Suppressor macrophage treated with lipopolysaccharide for 1 hour (primary cell): Measurements from ENCODE around the gene DCBLD1.
"Not testable (repeated sequence)": the region's sequence is repeated elsewhere in the genome, so short reads cannot be mapped to it uniquely, and the experiment has no call there.

Experiments
- DNase-seq, 3 donors: peaks; one replicate each; pipeline ENCODE4 v3.0.0-alpha.2; 2020 to 2022

DCBLD1 gene

DNA sequence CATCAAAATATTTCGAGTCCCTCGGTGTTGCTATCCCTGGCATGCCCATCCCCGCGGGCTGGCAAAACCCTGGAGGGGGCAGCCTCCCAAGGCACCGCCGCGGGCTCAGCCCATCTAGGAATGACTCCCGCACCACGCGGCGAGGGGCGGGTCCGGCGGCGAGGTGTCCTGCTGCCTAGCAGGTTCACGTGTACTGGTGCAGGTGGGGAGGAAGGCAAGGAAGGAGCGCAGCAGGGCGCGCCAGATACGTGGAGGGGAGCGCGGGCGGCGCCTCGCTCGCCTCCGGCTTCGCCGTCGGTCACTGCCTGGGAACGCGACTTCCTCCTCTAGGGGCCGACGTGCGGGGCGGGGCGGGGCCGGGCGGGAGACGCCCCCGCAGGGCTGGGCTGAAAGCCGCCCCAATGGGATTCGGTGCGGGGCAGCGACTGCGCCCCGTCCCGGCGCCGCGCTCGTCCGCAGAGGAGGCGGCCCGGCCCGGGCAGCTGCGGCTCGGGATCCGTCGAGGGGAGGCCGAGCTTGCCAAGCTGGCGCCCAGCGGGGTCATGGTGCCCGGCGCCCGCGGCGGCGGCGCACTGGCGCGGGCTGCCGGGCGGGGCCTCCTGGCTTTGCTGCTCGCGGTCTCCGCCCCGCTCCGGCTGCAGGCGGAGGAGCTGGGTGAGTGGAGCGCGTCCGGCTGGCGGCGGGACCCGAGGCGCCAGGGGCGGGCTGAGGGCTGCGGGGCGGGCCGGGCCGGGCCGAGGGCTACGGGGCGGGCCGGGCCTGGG, at the start of gene DCBLD1:
Gene DCBLD1, plus strand, starts transcription at position 435 of the 764 bp plus-strand sequence. Its CDS starts 108 bp downstream, at position 543.
- peak; percentile 87 to 93 (median 87) for DNase-seq

DNA sequence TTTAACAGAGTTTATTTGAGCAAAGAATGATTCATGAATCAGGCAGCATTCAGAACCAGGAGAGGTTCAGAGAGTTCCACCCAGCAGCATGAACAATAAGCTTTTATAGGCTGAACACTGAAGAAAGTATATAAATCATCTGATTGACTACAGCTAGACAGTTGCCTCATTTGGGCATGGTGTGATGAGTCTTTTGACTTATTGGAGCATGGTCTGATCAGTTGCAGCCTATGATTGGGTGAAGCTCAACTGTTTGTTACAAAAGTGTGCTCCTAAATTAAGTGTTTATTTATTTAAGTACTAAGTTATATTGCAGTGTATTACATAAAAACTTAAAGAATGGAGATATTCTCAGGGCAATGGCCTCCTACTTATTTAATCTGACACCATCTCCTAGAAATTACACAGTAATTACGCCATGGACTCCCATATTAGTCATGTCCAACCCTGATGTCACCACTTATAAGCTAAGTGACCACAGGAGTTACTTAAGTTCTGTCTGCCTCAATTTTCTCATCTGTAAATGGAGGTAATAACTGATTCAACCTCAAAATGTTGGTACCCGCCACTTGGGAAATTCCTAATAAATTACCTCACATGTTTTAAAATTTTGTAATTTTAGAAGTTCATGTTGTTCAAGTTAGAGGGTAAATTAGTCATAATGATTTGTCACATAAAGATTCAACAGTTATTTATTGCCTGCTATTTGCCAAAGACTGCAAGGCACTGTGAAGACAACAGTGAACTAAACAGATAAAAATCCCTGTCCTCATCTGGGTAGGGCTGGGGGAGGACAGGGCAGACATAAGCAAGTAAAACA, 41.6 kb upstream of the DCBLD1 start:
- peak; percentile 43 to 86 (median 70) for DNase-seq

DNA sequence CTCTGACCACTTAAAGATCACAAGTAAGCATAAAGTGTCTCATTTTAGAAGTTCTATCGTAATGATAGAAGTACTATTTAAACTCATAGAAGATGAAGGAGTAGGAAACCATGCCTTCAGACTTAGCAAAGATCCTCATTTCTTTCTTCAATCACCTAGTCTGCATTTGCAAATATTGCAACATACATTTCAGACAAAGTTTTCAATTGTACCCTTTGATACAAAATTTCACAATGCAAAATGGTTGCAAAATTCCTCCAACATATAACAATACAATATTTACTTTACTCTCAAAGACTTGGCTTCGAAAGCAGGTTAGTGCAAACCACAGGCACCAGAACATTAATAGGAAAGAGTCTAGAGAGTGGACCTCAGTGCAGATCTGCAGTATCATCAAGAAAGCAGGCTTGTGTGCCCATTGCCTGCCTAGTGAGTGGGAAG, 40.6 kb upstream of the DCBLD1 start:
- DNase-seq, result no peak

DNA sequence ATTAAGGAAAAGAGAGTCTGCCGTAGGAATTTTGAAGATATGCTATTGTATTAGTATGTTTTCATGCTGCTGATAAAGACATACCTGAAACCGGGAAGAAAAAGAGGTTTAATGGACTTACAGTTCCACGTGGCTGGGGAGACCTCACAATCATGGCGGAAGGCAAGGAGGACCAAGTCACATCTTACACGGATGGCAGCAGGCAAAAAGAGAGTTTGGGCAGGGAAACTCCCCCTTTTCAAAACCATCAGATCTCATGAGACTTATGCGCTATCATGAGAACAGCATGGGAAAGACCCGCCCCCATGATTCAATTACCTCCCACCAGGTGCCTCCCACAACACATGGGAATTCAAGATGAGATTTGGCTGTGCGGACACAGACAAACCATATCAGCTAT, 40.2 kb upstream of the DCBLD1 start:
- not testable (repeated sequence) for DNase-seq

DNA sequence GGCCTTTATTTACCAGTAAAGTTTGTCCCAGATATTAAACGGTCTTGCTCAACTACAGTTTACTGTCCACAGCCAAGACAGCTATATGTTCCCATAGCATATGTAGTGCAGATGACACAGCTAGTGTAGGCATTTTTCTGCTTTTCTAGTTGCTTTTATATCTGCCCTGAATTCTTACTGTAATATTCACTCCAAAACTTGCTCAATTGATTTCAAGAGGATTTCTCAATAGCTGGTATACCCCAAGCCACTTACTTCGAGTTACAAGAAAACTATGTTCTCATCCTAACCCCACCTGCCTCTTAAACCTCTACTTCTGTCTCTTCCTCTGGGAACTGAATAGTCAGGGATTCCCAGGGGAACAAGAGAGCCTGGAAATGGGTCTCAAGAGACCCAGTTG, 37.9 kb upstream of the DCBLD1 start:
- no peak for DNase-seq

DNA sequence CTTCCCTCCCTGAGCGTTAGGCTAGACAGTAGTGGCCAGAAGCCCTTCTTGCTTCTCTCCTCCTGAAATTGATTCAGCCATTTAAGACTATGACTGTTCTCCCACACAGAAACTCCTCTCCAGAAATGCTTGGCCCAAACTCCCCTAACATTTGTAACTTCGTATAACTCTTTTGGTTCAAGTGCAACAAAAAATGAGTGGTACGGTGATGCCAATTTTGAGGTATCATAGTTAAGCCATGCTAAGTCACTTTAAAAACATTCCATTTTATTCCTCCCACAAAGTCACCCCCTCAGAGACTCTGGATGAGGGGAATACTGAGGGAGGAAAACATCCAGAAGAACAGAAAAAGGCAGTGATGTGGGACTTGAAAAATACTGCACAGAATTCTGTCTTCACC, 35.6 kb upstream of the DCBLD1 start:
- no peak for DNase-seq

- DNase-seq, result no peak
Measured at GRCh38 chr6:117448011-117448410, 34.5 kb upstream of the DCBLD1 start.

DNA sequence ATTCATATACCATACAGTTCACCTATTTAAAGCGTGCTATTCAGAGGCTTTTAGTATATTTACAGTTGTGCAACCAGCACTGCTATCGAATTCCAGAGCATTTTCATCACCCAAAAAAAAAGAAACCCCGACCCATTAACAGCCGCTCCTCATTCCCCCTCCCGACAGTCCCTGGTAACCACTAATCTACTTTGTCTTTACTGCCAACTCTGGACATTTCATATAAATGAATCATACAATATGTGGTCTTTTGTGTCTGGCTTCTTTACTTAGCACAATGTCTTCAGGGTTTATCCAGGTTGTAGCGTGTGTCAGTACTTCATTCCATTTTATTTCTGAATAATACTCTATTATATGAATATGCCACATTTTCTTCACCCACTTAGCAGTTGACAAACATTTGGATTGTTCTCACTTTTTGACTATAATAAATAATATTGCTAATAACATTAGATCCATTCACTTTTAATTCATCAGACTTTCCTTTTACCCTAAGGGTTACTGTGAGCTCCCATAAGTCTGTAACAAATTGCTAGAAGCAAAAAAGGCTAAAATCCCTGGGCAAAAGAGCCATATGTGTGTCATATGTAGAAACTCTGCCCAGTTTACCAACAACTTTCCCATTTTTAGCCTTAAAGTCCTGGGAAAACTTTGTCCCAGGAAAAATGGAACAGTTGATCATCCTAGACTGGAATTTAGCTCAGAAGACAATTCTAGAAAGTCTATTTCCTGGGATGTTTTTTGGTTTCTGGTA, 33.6 kb upstream of the DCBLD1 start:
- no peak for DNase-seq

DNA sequence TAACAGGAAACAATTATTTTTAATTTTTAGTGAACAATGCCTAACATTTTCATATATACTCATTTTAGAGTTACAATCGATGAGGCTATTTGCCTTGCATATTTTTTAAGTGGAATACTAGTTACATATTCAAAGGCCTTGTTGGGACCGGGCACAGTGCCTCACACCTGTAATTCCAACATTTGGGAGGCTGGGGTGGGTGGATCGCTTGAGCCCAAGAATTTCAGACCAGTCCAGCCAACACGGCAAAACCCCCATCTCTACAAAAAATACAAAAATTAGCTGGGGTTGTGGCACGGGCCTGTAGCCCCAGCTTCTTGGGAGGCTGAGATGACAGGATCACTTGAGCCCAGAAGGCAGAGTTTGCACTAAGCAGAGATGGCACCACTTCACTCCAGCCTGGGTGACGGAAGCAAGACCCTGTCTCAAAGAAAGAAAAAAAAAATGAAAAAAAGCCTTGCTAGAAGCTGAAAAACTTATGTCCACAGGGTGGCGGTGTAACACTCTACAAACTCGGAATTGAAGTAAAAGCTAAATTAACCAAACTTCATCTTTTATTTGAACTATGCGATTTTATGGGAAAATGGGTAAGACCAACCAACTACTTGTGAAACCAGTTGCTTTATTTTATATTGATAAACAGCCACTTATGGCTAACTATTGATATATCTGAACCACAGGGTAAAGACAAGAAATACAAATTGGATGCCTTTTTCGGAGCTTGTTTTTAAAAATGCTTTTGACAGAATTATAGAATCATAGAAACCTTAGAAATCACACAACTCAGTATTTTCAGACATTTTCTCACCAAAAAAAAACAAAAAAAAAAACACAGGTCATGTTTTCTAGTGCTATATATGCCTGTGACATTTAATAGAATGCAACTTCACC, 32.7 kb upstream of the DCBLD1 start:
- DNase-seq, result peak; percentile 78 to 84 (median 78)

DNA sequence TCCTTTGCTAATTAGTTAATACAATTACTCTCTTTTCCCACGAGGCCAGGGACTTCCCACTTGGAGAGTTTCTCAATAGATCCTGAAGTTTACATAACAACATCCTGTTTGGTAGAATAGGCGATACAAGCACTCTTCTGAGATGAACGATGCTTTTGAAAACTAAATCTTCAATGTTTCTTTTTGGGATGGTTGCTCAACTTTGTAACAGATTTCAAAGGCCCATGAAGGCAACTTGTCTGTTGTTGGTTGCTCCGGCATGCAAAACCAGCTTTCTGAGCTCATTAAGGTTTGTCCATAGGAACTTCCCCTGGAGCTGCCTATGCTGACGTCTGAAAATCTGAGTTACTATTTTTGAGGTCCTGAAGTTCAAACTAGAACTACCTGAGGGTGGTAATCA, 30.8 kb upstream of the DCBLD1 start:
- peak; percentile 44 to 65 (median 52) for DNase-seq

- DNase-seq, result no peak
Measured at GRCh38 chr6:117456250-117456649, 26.2 kb upstream of the DCBLD1 start.

DNA sequence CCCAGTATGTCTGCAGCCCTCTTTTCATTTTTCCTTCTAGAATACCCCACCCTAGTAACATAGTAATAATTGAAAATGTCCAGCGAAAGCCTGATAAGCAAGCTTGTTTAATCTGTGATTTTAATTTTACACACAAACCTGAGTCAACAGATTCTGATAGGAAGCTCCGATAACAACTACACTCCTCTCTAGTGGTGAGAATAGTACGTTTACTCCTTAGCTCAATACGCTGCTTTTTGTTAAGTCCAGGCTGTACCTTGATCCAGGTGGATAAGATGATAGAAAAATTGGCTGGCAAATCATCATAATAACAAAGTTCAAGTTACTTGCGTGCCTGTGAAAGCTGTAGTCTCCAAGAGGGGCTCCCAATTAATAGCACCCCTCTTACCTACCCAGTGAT, 25.5 kb upstream of the DCBLD1 start:
- DNase-seq, result no peak

- no peak for DNase-seq
Measured at GRCh38 chr6:117459204-117459944, 23.1 kb upstream of the DCBLD1 start.

- DNase-seq, result peak; percentile 34 to 62 (median 49)
Measured at GRCh38 chr6:117463762-117464665, 18.5 kb upstream of the DCBLD1 start.

DNA sequence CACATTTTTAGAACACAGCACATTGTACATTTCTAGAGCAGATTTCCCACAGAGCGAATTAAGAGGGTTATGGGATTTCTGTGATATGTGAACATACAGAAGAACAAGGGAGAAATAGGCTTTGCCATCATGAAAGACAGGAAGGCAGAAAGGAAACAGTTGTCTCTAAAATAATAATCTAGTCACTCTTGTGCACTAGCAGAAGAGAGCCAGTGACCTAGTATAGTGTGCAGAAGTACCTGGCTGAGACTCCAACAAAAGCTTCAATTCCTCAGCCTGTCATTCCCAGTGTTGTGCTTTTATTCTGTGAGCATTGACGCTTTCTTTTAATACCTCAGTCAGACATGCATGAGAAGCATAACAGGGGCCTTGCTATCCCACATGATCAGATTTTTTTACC, 17.8 kb upstream of the DCBLD1 start:
- no peak for DNase-seq

DNA sequence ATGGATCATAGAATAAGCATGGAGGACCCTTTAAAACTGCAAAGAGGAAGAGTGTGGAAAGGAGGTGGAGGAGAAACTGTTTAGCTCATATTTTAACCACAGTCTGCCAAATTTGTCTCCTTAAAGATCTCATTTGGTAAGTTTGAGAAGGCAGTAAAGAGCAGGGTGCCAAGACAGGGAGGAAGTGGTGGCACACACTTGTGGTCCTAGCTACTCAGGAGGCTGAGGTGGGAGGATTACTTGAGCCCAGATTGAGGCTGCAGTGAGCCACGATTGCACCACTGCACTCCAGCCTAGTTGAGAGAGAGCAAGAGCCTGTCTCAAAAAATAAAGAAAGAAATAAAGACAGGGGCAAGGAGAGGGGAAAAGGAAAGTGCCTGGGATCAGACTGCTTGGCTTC, 16.8 kb upstream of the DCBLD1 start:
- DNase-seq, result no peak

- DNase-seq, result no peak
Measured at GRCh38 chr6:117467876-117468275, 14.6 kb upstream of the DCBLD1 start.

GRCh38 chr6:117468527-117468926, 13.9 kb upstream of the DCBLD1 start:
- not testable (repeated sequence) for DNase-seq

- DNase-seq, result peak; percentile 12 to 35 (median 20)
Measured at GRCh38 chr6:117469356-117469755, 13.1 kb upstream of the DCBLD1 start.

DNA sequence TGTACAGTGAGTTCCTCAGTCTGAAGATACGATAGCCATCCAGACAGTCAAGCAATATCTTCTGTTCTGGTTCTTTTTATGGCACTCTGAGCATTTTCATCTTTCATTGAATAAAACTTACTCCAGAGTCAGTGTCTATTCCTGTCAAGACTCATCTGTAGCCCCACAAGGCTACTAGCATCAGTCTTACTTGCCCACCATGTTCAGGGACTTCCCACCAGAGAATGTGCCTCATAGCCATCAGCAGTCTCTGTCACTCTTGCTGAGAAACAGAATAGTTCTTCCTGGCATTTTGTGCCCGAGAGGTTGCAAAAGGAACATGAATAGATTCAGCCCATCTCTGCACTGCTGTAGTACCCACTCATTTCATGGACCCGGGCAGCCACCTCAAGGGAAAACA, 12.7 kb upstream of the DCBLD1 start:
- DNase-seq, result no peak
